Choroid plexus epithelial cell (primary cell): Measurements from ENCODE around the gene ARMH1.

ENCODE experiments used
- DNase-seq: peaks from one replicate; pipeline ENCODE4 v3.0.0-alpha.2; 2010; ENCODE audit warnings: low read depth
- H3K4me3 ChIP-seq: 2 replicates; pipeline ENCODE4 v1.5.1; 2011; ENCODE audit warnings: low read depth, mild to moderate bottlenecking, control low read depth, low read length, moderate library complexity
- TF ChIP-seq, protein P1 (sequence below): conservative IDR thresholded peaks from 2 replicates; pipeline ENCODE4 v1.5.1; 2011; ENCODE audit warnings: low read depth, mild to moderate bottlenecking, control low read depth, inconsistent platforms, low read length, moderate library complexity

The ARMH1 gene

DNA sequence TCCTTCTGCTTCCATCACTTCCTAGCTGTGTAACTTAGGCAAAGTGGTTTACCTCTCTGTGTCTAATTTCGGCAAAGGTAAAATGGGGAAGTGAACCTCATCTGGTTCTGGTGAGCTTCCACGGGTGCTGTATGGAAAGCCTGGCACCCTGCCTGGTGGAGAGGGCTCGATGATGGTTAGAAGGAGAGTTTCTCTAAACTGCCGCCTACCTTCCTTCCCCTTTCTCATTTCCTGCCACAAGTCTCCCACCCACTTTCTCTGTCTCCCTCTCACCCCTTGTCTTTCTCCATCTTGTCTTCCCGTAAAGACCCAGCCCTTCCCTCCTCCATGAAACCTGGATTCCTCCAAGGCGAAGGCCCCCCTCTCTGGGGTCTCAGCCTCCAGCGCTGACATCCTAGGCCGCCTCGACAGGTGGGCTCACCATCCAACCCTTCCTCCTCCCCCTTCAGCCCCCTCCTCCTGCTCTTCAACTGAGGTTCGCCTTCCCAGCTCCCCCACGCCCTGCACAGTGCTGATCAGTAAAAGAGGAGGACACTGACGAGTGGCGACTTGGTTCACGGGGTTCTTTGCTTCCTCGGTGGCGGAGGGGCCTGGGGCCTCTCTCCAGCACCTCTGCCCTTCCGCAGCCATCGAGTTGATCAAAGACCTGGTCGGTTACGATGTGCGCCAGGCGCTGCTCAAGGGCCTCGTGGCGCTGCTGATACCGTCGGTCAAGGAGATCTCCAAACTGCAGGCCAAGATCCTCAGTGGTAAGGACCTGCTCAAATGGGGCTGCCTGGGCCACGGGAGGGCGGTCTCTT is 49.2 kb downstream of the ARMH1 start:
- TF ChIP-seq, protein P1, sequence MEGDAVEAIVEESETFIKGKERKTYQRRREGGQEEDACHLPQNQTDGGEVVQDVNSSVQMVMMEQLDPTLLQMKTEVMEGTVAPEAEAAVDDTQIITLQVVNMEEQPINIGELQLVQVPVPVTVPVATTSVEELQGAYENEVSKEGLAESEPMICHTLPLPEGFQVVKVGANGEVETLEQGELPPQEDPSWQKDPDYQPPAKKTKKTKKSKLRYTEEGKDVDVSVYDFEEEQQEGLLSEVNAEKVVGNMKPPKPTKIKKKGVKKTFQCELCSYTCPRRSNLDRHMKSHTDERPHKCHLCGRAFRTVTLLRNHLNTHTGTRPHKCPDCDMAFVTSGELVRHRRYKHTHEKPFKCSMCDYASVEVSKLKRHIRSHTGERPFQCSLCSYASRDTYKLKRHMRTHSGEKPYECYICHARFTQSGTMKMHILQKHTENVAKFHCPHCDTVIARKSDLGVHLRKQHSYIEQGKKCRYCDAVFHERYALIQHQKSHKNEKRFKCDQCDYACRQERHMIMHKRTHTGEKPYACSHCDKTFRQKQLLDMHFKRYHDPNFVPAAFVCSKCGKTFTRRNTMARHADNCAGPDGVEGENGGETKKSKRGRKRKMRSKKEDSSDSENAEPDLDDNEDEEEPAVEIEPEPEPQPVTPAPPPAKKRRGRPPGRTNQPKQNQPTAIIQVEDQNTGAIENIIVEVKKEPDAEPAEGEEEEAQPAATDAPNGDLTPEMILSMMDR, result no peak
- DNase-seq, result no peak
- no peak overlapping the region for H3K4me3 ChIP-seq

DNA sequence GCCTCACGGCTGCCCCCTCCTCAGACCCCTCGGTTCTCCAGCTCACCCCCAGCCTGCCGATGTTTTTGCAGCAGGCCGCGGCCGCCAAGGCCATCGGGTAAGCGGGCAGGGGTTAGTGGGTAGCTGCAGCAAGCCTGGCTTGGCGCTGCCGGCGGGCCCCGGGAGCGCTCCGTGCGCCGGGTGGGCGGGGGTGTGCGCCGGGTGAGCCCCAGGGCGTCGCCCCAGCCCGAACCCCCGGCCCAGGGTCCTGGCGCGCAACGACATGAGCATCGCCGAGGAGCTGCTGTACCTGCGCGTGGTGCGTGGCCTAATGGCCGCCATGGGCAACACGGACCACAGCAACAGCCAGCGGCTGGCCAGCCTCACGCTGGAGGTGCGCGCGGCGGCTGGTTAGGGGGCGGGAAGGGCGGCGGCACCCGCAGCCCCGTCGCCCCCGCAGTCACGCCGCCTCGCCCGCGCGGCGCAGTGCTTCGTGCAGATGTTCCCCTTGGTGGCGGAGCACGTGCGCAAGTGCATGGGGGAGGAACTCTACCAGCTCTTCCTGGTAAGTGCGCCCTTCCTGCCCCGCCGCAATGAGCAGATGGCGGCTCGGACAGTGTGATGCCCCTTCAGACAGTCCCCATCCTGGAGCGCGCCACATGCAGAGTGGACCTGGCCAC is 49.9 kb downstream of the ARMH1 start:
- H3K4me3 ChIP-seq, result no peak overlapping the region
- no peak for DNase-seq
- TF ChIP-seq, protein P1, result no peak

DNA sequence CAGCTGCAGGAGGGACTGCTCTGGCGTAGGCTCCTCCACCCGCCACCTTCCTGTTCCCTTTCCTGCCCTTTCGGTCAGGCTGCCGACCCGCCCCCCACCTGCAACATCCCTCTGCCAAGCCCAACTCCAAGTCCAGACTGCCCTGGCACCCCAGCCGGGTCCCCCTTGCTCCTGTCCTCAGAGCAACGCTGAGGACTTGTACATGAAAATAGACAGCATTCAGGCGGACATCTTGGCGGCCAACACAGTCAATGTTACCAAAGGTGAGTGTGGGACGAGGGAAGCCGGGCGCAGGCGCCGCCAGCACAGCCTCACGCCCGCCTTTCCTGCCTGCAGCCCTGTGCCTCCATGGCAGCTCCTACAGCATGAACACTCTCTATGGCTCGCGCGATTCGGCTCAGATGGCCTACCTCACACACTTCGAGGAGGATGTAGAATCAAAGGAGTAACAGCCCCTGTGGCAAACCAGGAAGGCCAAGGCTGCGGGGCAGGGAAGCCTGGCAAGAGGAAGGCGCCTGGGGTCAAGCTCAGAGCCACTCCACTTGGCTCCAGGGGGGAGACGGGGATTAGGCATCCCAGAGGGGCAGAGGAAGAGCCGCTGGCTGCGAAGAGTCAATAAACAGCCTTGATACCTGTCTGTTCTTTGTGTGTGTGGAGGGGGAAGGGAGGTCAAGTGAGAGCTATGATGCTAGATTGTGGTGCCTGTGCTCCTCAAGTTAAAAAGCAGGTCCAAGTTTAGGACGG is 50.6 kb downstream of the ARMH1 start:
- H3K4me3 ChIP-seq, result no peak overlapping the region
- DNase-seq, result no peak
- TF ChIP-seq, protein P1, result no peak

DNA sequence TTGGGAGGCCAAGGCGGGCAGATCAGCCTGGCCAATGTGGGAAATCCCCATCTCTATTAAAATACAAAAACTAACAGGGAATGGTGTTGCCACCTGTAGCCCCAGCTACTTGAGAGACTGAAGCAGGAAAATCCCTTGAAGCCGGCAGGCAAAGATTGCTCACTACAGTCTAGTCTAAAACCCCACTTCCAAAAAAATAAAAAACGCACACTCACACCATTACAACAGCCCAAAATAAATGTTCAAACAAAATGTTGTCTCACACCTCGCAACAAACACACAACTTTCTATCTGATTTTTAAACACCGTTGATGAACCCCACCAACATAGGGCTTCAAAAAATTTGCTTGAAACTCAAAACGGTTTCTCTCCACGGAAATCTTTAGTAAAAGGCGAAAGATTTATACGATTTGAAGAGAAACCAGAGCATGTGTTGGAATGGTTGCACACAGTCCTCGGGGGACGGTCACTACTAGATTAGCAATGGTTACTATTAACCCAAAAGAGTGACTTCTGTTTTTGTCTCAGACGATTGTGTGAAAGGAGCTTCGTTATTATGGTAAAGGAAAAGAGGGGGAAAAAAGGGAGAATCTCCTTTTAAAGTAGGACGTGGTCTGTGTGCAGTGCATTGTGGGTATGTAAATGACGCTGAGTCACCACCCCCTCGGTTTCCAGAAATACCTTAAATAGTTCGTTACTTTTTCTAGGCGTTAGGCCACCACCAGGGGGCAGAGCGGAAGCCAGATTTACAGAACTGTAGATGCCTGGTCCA is 56.4 kb downstream of the ARMH1 start, which contains the start of gene RNU5D-1:
Gene RNU5D-1, minus strand, starts transcription at position 430 of the 772 bp plus-strand sequence.
- H3K4me3 ChIP-seq, result no peak within 1 kb of the TSS
- peak; percentile 98 for DNase-seq
- TF ChIP-seq, protein P1, result peak; percentile 86

DNA sequence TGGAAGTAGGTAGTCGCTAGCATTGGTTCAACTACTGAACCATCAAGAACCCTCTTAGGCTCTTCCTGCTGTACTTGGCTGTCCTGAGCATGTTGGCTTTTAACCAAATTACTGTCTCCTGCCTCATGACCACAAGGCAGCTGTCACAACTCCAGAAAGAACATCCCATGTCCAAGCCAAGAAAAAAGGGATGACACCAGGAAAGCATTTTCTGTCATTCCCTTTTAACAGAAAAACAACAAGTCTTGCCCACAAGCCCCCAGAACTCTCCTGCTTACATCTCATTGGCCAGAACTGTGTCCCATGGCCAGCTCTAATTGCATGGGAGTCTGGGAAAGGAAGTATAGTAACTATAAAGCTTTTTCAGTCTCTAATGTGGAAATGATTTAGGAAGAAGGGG is 58.9 kb downstream of the ARMH1 start:
- TF ChIP-seq, protein P1, result no peak
- DNase-seq, result peak; percentile 57
- no peak overlapping the region for H3K4me3 ChIP-seq

DNA sequence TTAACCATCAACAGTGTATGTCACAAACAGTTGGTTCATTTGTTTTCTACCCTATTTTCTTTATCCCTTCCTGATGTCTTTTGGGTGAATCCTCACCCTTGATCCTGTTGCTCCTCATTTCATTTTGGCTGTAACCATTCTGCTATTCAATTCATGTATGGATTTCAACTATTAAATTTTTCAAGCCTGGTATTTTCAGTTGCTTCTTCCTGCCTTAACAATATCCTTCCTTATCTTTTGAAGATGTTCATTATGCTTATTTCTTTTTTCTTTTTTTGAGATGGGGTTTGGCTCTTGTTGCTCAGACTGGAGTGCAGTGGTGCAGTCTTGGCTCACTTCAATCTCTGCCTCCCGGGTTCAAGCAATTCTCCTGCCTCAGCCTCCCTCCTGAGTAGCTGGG is 59.3 kb downstream of the ARMH1 start:
- H3K4me3 ChIP-seq, result no peak overlapping the region
- no peak for DNase-seq
- TF ChIP-seq, protein P1, result no peak
